ENCODE results near the gene RUFY3. TPM values are rescaled to one million over a fixed set of nuclear protein-coding genes. Genes with fewer than 3 reads are reported as not detected.

Gene RUFY3
- total and polyA plus RNA-seq, 2 experiments from 2014 or later = 18.3 to 29.2 TPM

GRCh38 chr4:70787496-70787895, 65.7 kb downstream of the RUFY3 start:
- DNase-seq (ENCODE audit: low spot score) = no peak
- Mint-ChIP-seq H3K27ac (no peak overlapping the region), H3K4me1 (no peaks in the 10 kb centered on the region)

GRCh38 chr4:70788733-70789132, 67.0 kb downstream of the RUFY3 start:
- no peak overlapping the region for H3K27ac ChIP-seq (ENCODE audit: low read depth)
- H3K4me3 Mint-ChIP-seq = no peak overlapping the region
- DNase-seq (ENCODE audit: low spot score) (no peak), ATAC-seq (no peak)
- H3K4me2 ChIP-seq = no peak overlapping the region
- H3F3A ChIP-seq (replicated peaks; ENCODE audit: low read depth) = no peaks in the 10 kb centered on the region
- H4K20me1 ChIP-seq (replicated peaks; ENCODE audit: insufficient read depth) = no peaks in the 10 kb centered on the region
- H3K27me3 Mint-ChIP-seq (ENCODE audit: insufficient read depth, low read depth, poor library complexity) = no peaks in the 10 kb centered on the region
- no peaks in the 10 kb centered on the region for H3K4me1 Mint-ChIP-seq
- H3K4me1 ChIP-seq (ENCODE audit: insufficient read depth) = no peaks in the 10 kb centered on the region
- TF ChIP-seq STAT1 (IDR thresholded peaks at IDR 0.05; ENCODE audit: unreplicated experiment) (no peak), CREB1 (CRISPR knock-in tag; IDR thresholded peaks at IDR 0.05; ENCODE audit: low read depth) (no peak), ZNF331 (CRISPR knock-in tag; IDR thresholded peaks at IDR 0.05; ENCODE audit: low read depth) (no peak), ZNF114 (CRISPR knock-in tag; IDR thresholded peaks at IDR 0.05) (no peak), NANOG (IDR thresholded peaks at IDR 0.05; ENCODE audit: borderline replicate concordance) (no peak), REST (IDR thresholded peaks at IDR 0.05; ENCODE audit: unreplicated experiment) (no peak), JUNB (IDR thresholded peaks at IDR 0.05; ENCODE audit: unreplicated experiment) (no peak), POLR2AphosphoS5 (IDR thresholded peaks at IDR 0.05; ENCODE audit: low read depth) (no peak), EZH2 (IDR thresholded peaks at IDR 0.05; ENCODE audit: low read depth, unreplicated experiment) (no peak)
- TF ChIP-seq, protein P1, sequence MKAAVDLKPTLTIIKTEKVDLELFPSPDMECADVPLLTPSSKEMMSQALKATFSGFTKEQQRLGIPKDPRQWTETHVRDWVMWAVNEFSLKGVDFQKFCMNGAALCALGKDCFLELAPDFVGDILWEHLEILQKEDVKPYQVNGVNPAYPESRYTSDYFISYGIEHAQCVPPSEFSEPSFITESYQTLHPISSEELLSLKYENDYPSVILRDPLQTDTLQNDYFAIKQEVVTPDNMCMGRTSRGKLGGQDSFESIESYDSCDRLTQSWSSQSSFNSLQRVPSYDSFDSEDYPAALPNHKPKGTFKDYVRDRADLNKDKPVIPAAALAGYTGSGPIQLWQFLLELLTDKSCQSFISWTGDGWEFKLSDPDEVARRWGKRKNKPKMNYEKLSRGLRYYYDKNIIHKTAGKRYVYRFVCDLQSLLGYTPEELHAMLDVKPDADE (IDR thresholded peaks at IDR 0.05) = no peak
- H2AFZ ChIP-seq = no peak overlapping the region
- no peak overlapping the region for H3K4me3 ChIP-seq
- no peak overlapping the region for H3K27ac Mint-ChIP-seq
- peaks cover 8% of the 10 kb centered on the region; the same call in 1 of the 3 replicates for H3K36me3 Mint-ChIP-seq (ENCODE audit: low read depth)
- H3K9me2 ChIP-seq (ENCODE audit: insufficient read depth) = no peaks in the 10 kb centered on the region
- H3K27me3 ChIP-seq (ENCODE audit: insufficient read depth) = no peaks in the 10 kb centered on the region
- H3K36me3 ChIP-seq (ENCODE audit: insufficient read depth) = no peaks in the 10 kb centered on the region
- H3K79me2 ChIP-seq (replicated peaks; ENCODE audit: insufficient read depth) = no peaks in the 10 kb centered on the region
- H3K9me3 Mint-ChIP-seq = no peaks in the 10 kb centered on the region

More at GRCh38 chr4:70787496-70787895, 65.7 kb downstream of the RUFY3 start:
- no peak for ATAC-seq
- H4K20me1 ChIP-seq (replicated peaks; ENCODE audit: insufficient read depth) = no peaks in the 10 kb centered on the region
- peaks cover 8% of the 10 kb centered on the region; the same call in 1 of the 3 replicates for H3K36me3 Mint-ChIP-seq (ENCODE audit: low read depth)
- no peak overlapping the region for H3K4me3 Mint-ChIP-seq
- H3K4me1 ChIP-seq (ENCODE audit: insufficient read depth) = no peaks in the 10 kb centered on the region
- H3K9me3 Mint-ChIP-seq = no peaks in the 10 kb centered on the region
- H3K9me2 ChIP-seq (ENCODE audit: insufficient read depth) = no peaks in the 10 kb centered on the region
- no peak overlapping the region for H3K4me3 ChIP-seq
- no peaks in the 10 kb centered on the region for H3F3A ChIP-seq (replicated peaks; ENCODE audit: low read depth)
- no peaks in the 10 kb centered on the region for H3K27me3 Mint-ChIP-seq (ENCODE audit: insufficient read depth, low read depth, poor library complexity)
- no peaks in the 10 kb centered on the region for H3K79me2 ChIP-seq (replicated peaks; ENCODE audit: insufficient read depth)
- H3K27ac ChIP-seq (ENCODE audit: low read depth) = no peak overlapping the region
- no peaks in the 10 kb centered on the region for H3K27me3 ChIP-seq (ENCODE audit: insufficient read depth)
- no peaks in the 10 kb centered on the region for H3K36me3 ChIP-seq (ENCODE audit: insufficient read depth)
- TF ChIP-seq, protein P1 (IDR thresholded peaks at IDR 0.05) = no peak
- H2AFZ ChIP-seq = no peak overlapping the region
- H3K4me2 ChIP-seq = no peak overlapping the region

Data from GM23338 (cell line).